ENCODE results near the gene SNRNP40. TPM values are rescaled to one million over a fixed set of nuclear protein-coding genes. Genes with fewer than 3 reads are reported as not detected.

Gene SNRNP40
- polyA plus RNA-seq, 3 donors, result 25.6 to 56.4 (median 50.9) TPM

- H3K79me2 ChIP-seq (ENCODE audit: insufficient read depth, low read length), result no peaks in the 10 kb centered on the region
- no peak overlapping the region for H3K27ac Mint-ChIP-seq
- H3K27me3 ChIP-seq (ENCODE audit: control insufficient read depth in 2 of 2, insufficient read depth in 2 of 2, low read length in 2 of 2), result peaks cover 45 to 50% of the 10 kb centered on the region in 2 donors
- H3K4me1 ChIP-seq (ENCODE audit: control insufficient read depth in 1 of 2, insufficient read depth in 2 of 2, low read length in 2 of 2), result peaks cover 4% of the 10 kb centered on the region in 2 donors
- no peak overlapping the region for H3K27ac ChIP-seq (ENCODE audit: low read depth in 1 of 2, low read length in 2 of 2)
- H3K4me1 Mint-ChIP-seq, result peaks cover 14% of the 10 kb centered on the region
- peaks cover 0 to 7% of the 10 kb centered on the region in 2 donors for H3K36me3 Mint-ChIP-seq
- H3K36me3 ChIP-seq (replicated peaks in 1 of 2; ENCODE audit: control insufficient read depth in 1 of 2, insufficient read depth in 2 of 2, low read length in 2 of 2), result no peaks in the 10 kb centered on the region
- no peaks in the 10 kb centered on the region for H4K20me1 ChIP-seq (ENCODE audit: insufficient read depth, low read length)
- 0% methylated on average over 1 of the region's 8 CpGs for WGBS (ENCODE audit: insufficient coverage)
- no peak overlapping the region for H2AFZ ChIP-seq (ENCODE audit: insufficient read depth, low read depth, low read length, poor library complexity, severe bottlenecking)
- no peak for TF ChIP-seq CTCF (IDR thresholded peaks at IDR 0.05)
- peaks cover 0 to 8% of the 10 kb centered on the region in 2 donors for H3K9me3 ChIP-seq (replicated peaks in 1 of 2; ENCODE audit: control insufficient read depth in 1 of 2, insufficient read depth in 1 of 2, low read length in 2 of 2)
- H3K9me3 Mint-ChIP-seq, result peaks cover 0 to 10% (median 5%) of the 10 kb centered on the region in 7 donors
- no peak overlapping the region for H3K4me3 ChIP-seq (replicated peaks in 1 of 3; ENCODE audit: low read depth in 2 of 3, low read length in 3 of 3)
- H3K27me3 Mint-ChIP-seq (ENCODE audit: low read depth in 3 of 3), result peaks cover 54 to 64% (median 61%) of the 10 kb centered on the region in 3 donors
- no peak overlapping the region for H3K9ac ChIP-seq (ENCODE audit: insufficient read depth, low read length, poor library complexity, severe bottlenecking)
- intact Hi-C loops (cut with micrococcal nuclease), result no loop called here
- no peak overlapping the region for H3K4me2 ChIP-seq (replicated peaks; ENCODE audit: extremely low read depth, low read length, poor library complexity, severe bottlenecking)
- DNase-seq, result peak in 1 of 3 donors; percentile 5
- H3K4me3 Mint-ChIP-seq, result peak overlapping the region in 1 of 2 donors; percentile 71
These were observed 55.3 kb downstream of the SNRNP40 start for GRCh38 chr1:31241321-31241720.

GRCh38 chr1:31239653-31240241, 56.8 kb downstream of the SNRNP40 start, which contains the start of gene NKAIN1:
TSS of gene NKAIN1 (minus strand) at chr1:31239887. CDS start at chr1:31239547, 340 bp downstream.
- peaks cover 0 to 8% of the 10 kb centered on the region in 2 donors for H3K9me3 ChIP-seq (replicated peaks in 1 of 2; ENCODE audit: control insufficient read depth in 1 of 2, insufficient read depth in 1 of 2, low read length in 2 of 2)
- no peak within 1 kb of the TSS for H3K27ac ChIP-seq (ENCODE audit: low read depth in 1 of 2, low read length in 2 of 2)
- Mint-ChIP-seq H3K4me3 (peak within 1 kb of the TSS; percentile 16 to 81), H3K9me3 (peaks cover 0 to 10% (median 5%) of the 10 kb centered on the region in 7 donors), H3K36me3 (peaks cover 0 to 7% of the 10 kb centered on the region in 2 donors), H3K27ac (peak within 1 kb of the TSS in 1 of 7 donors; percentile 50), H3K27me3 (ENCODE audit: low read depth in 3 of 3) (peaks cover 64 to 74% (median 74%) of the 10 kb centered on the region in 3 donors), H3K4me1 (peaks cover 14% of the 10 kb centered on the region)
- intact Hi-C loops (cut with micrococcal nuclease), result no loop called here
- no peak for TF ChIP-seq CTCF (IDR thresholded peaks at IDR 0.05)
- H3K36me3 ChIP-seq (replicated peaks in 1 of 2; ENCODE audit: control insufficient read depth in 1 of 2, insufficient read depth in 2 of 2, low read length in 2 of 2), result no peaks in the 10 kb centered on the region
- H3K79me2 ChIP-seq (ENCODE audit: insufficient read depth, low read length), result no peaks in the 10 kb centered on the region
- H3K4me1 ChIP-seq (ENCODE audit: control insufficient read depth in 1 of 2, insufficient read depth in 2 of 2, low read length in 2 of 2), result peaks cover 4% of the 10 kb centered on the region in 2 donors
- peak within 1 kb of the TSS; percentile 34 for H3K4me2 ChIP-seq (replicated peaks; ENCODE audit: extremely low read depth, low read length, poor library complexity, severe bottlenecking)
- DNase-seq, result no peak
- no peaks in the 10 kb centered on the region for H4K20me1 ChIP-seq (ENCODE audit: insufficient read depth, low read length)
- H3K9ac ChIP-seq (ENCODE audit: insufficient read depth, low read length, poor library complexity, severe bottlenecking), result no peak within 1 kb of the TSS
- WGBS (ENCODE audit: insufficient coverage), result 1% methylated on average over 43 of the region's 57 CpGs
- H2AFZ ChIP-seq (ENCODE audit: insufficient read depth, low read depth, low read length, poor library complexity, severe bottlenecking), result no peak within 1 kb of the TSS
- no peak within 1 kb of the TSS for H3K4me3 ChIP-seq (replicated peaks in 1 of 3; ENCODE audit: low read depth in 2 of 3, low read length in 3 of 3)
- H3K27me3 ChIP-seq (ENCODE audit: control insufficient read depth in 2 of 2, insufficient read depth in 2 of 2, low read length in 2 of 2), result peaks cover 46 to 60% of the 10 kb centered on the region in 2 donors
